ENCODE results near the gene BABAM2.
"Not testable (repeated sequence)": the region's sequence is repeated elsewhere in the genome, so short reads cannot be mapped to it uniquely, and the experiment has no call there.

BABAM2 gene

GRCh38 chr2:28332696-28333095 lies 442.2 kb downstream of the BABAM2 start:
- no peak overlapping the region for H3K27ac ChIP-seq (ENCODE audit: low read depth, low read length)
- no peaks in the 10 kb centered on the region for H3K36me3 ChIP-seq (ENCODE audit: insufficient read depth, low read length)
- no peak overlapping the region for H3K9ac ChIP-seq (ENCODE audit: low read length)
- peaks cover 6% of the 10 kb centered on the region for H3K4me1 ChIP-seq (ENCODE audit: insufficient read depth, low read length)
- H3K9me3 ChIP-seq (ENCODE audit: low read length) = no peaks in the 10 kb centered on the region
- H3K27me3 ChIP-seq (ENCODE audit: control insufficient read depth in 1 of 2, insufficient read depth in 2 of 2, low read length in 2 of 2) = no peaks in the 10 kb centered on the region
- no peak overlapping the region for H3K4me3 ChIP-seq (ENCODE audit: low read depth in 1 of 2, low read length in 2 of 2)

- no peak overlapping the region for H3K27ac ChIP-seq (ENCODE audit: low read depth, low read length)
- peaks cover 15% of the 10 kb centered on the region for H3K4me1 ChIP-seq (ENCODE audit: insufficient read depth, low read length)
- no peaks in the 10 kb centered on the region for H3K36me3 ChIP-seq (ENCODE audit: insufficient read depth, low read length)
- no peaks in the 10 kb centered on the region for H3K9me3 ChIP-seq (ENCODE audit: low read length)
- H3K9ac ChIP-seq (ENCODE audit: low read length) = no peak overlapping the region
- H3K4me3 ChIP-seq (ENCODE audit: low read depth in 1 of 2, low read length in 2 of 2) = no peak overlapping the region
- H3K27me3 ChIP-seq (ENCODE audit: control insufficient read depth in 1 of 2, insufficient read depth in 2 of 2, low read length in 2 of 2) = no peaks in the 10 kb centered on the region
Measured at GRCh38 chr2:28333606-28334526, 443.3 kb downstream of the BABAM2 start.

GRCh38 chr2:28334527-28334894 lies 444.0 kb downstream of the BABAM2 start:
- Histone ChIP-seq H3K36me3 (ENCODE audit: insufficient read depth, low read length) (no peaks in the 10 kb centered on the region), H3K9ac (ENCODE audit: low read length) (no peak overlapping the region), H3K27me3 (ENCODE audit: control insufficient read depth in 1 of 2, insufficient read depth in 2 of 2, low read length in 2 of 2) (no peaks in the 10 kb centered on the region), H3K4me1 (ENCODE audit: insufficient read depth, low read length) (peaks cover 19% of the 10 kb centered on the region), H3K9me3 (ENCODE audit: low read length) (no peaks in the 10 kb centered on the region), H3K27ac (ENCODE audit: low read depth, low read length) (no peak overlapping the region), H3K4me3 (ENCODE audit: low read depth in 1 of 2, low read length in 2 of 2) (no peak overlapping the region)

GRCh38 chr2:28335265-28335664 lies 444.7 kb downstream of the BABAM2 start:
- H3K4me3 ChIP-seq (ENCODE audit: low read depth in 1 of 2, low read length in 2 of 2); H3K27me3 ChIP-seq (ENCODE audit: control insufficient read depth in 1 of 2, insufficient read depth in 2 of 2, low read length in 2 of 2); H3K9ac ChIP-seq (ENCODE audit: low read length); H3K36me3 ChIP-seq (ENCODE audit: insufficient read depth, low read length); H3K27ac ChIP-seq (ENCODE audit: low read depth, low read length); H3K9me3 ChIP-seq (ENCODE audit: low read length): not testable (repeated sequence)
- H3K4me1 ChIP-seq (ENCODE audit: insufficient read depth, low read length) = peaks cover 19% of the 10 kb centered on the region

GRCh38 chr2:28335666-28336065 lies 445.1 kb downstream of the BABAM2 start:
- peaks cover 19% of the 10 kb centered on the region for H3K4me1 ChIP-seq (ENCODE audit: insufficient read depth, low read length)
- H3K27ac ChIP-seq (ENCODE audit: low read depth, low read length) = no peak overlapping the region
- H3K27me3 ChIP-seq (ENCODE audit: control insufficient read depth in 1 of 2, insufficient read depth in 2 of 2, low read length in 2 of 2) = no peaks in the 10 kb centered on the region
- H3K4me3 ChIP-seq (ENCODE audit: low read depth in 1 of 2, low read length in 2 of 2) = no peak overlapping the region
- no peaks in the 10 kb centered on the region for H3K9me3 ChIP-seq (ENCODE audit: low read length)
- H3K36me3 ChIP-seq (ENCODE audit: insufficient read depth, low read length) = no peaks in the 10 kb centered on the region
- H3K9ac ChIP-seq (ENCODE audit: low read length) = no peak overlapping the region

GRCh38 chr2:28336264-28336980 lies 445.9 kb downstream of the BABAM2 start:
- Histone ChIP-seq H3K9me3 (ENCODE audit: low read length) (no peaks in the 10 kb centered on the region), H3K4me3 (ENCODE audit: low read depth in 1 of 2, low read length in 2 of 2) (no peak overlapping the region), H3K4me1 (ENCODE audit: insufficient read depth, low read length) (peaks cover 19% of the 10 kb centered on the region), H3K27me3 (ENCODE audit: control insufficient read depth in 1 of 2, insufficient read depth in 2 of 2, low read length in 2 of 2) (no peaks in the 10 kb centered on the region), H3K27ac (ENCODE audit: low read depth, low read length) (no peak overlapping the region), H3K9ac (ENCODE audit: low read length) (no peak overlapping the region), H3K36me3 (ENCODE audit: insufficient read depth, low read length) (no peaks in the 10 kb centered on the region)

DNA sequence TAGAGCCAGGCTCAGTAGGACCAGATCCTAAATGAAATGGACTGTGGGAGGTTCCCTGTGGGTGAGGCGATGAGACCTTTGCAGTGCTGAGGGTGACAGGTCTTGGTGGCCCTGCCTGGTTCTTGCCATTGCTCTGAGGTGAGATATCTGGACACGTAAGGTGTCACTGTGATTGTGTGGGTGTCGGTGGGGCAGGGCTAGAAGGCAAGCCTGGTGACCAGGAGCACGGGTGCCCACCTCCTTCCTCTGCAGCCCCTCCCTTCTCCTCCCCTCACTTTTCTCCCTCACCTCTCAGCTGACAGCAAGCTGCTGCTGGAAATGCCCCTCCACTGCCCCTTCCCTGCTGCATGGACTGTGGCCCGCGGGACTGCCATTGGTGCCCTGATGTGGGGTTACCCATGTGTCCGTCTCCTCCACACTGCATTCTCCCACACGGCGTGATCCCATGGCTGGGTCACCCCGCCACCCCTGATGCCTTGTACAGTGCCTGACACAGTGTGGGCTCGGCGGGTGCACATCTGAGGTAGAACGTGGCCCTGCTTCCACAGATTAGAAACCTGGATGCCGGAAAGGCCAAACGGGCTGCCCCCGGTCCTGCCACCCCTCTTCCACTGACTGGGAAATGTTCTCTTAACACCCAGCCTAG lies 446.6 kb downstream of the BABAM2 start:
- H3K36me3 ChIP-seq (ENCODE audit: insufficient read depth, low read length) = no peaks in the 10 kb centered on the region
- no peak overlapping the region for H3K4me3 ChIP-seq (ENCODE audit: low read depth in 1 of 2, low read length in 2 of 2)
- no peak overlapping the region for H3K9ac ChIP-seq (ENCODE audit: low read length)
- no peaks in the 10 kb centered on the region for H3K27me3 ChIP-seq (ENCODE audit: control insufficient read depth in 1 of 2, insufficient read depth in 2 of 2, low read length in 2 of 2)
- H3K4me1 ChIP-seq (ENCODE audit: insufficient read depth, low read length) = peaks cover 19% of the 10 kb centered on the region
- H3K9me3 ChIP-seq (ENCODE audit: low read length) = no peaks in the 10 kb centered on the region
- H3K27ac ChIP-seq (ENCODE audit: low read depth, low read length) = peak overlapping the region; percentile 51

- Histone ChIP-seq H3K27ac (ENCODE audit: low read depth, low read length) (peak overlapping the region; percentile 37), H3K9ac (ENCODE audit: low read length) (no peak overlapping the region), H3K9me3 (ENCODE audit: low read length) (no peaks in the 10 kb centered on the region)
Measured at GRCh38 chr2:28338046-28338817, 447.7 kb downstream of the BABAM2 start.

GRCh38 chr2:28338831-28339321 lies 448.3 kb downstream of the BABAM2 start:
- peaks cover 30% of the 10 kb centered on the region for H3K4me1 ChIP-seq (ENCODE audit: insufficient read depth, low read length)
- H3K27ac ChIP-seq (ENCODE audit: low read depth, low read length) = peak overlapping the region; percentile 37
- H3K9ac ChIP-seq (ENCODE audit: low read length) = no peak overlapping the region
- H3K4me3 ChIP-seq (ENCODE audit: low read depth in 1 of 2, low read length in 2 of 2) = peak overlapping the region in 1 of 2 donors; percentile 5
- no peaks in the 10 kb centered on the region for H3K36me3 ChIP-seq (ENCODE audit: insufficient read depth, low read length)
- H3K9me3 ChIP-seq (ENCODE audit: low read length) = no peaks in the 10 kb centered on the region
- no peaks in the 10 kb centered on the region for H3K27me3 ChIP-seq (ENCODE audit: control insufficient read depth in 1 of 2, insufficient read depth in 2 of 2, low read length in 2 of 2)

More at GRCh38 chr2:28338046-28338817, 447.7 kb downstream of the BABAM2 start:
- H3K4me3 ChIP-seq (ENCODE audit: low read depth in 1 of 2, low read length in 2 of 2) = peak overlapping the region in 1 of 2 donors; percentile 5
- no peaks in the 10 kb centered on the region for H3K27me3 ChIP-seq (ENCODE audit: control insufficient read depth in 1 of 2, insufficient read depth in 2 of 2, low read length in 2 of 2)
- no peaks in the 10 kb centered on the region for H3K36me3 ChIP-seq (ENCODE audit: insufficient read depth, low read length)
- H3K4me1 ChIP-seq (ENCODE audit: insufficient read depth, low read length) = peaks cover 28% of the 10 kb centered on the region

- Histone ChIP-seq H3K36me3 (ENCODE audit: insufficient read depth, low read length) (no peaks in the 10 kb centered on the region), H3K27me3 (ENCODE audit: control insufficient read depth in 1 of 2, insufficient read depth in 2 of 2, low read length in 2 of 2) (no peaks in the 10 kb centered on the region), H3K9ac (ENCODE audit: low read length) (no peak overlapping the region), H3K27ac (ENCODE audit: low read depth, low read length) (no peak overlapping the region), H3K9me3 (ENCODE audit: low read length) (no peaks in the 10 kb centered on the region), H3K4me1 (ENCODE audit: insufficient read depth, low read length) (peaks cover 30% of the 10 kb centered on the region), H3K4me3 (ENCODE audit: low read depth in 1 of 2, low read length in 2 of 2) (no peak overlapping the region)
Measured at GRCh38 chr2:28339516-28340175, 449.1 kb downstream of the BABAM2 start.

Data from muscle layer of colon (tissue), 2 donors.